ENCODE measurements around the gene EGR4.

DNA sequence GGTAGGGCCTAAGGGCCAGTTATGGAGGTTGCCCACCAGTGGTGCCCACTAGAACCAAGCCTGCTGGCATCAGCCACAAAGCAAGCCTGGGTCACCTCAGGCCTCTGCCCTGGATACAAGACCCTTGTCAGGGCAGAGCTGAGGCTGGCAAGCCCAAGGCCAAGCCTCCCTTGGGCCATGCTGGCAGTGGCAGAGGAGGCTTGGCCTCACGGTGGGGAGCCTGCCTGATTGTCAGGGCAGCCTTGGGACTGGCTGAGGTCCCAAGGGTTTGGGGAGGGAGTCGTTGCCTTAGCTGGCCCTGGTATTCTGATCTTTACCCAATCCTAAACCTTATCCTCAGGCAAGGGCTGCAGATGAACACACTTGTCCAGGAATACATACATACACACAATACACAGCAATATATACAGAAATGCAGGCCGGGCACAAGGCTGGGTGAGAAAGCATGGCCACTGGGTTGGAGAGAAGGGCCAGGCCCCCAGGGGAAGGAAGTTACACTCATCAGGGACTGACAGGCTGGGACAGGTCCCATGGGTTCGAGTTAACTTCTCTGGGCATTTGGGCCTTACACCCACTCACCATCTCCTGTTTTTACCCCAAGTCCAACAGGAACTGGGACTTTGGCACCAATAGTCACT lies 38.2 kb downstream of the EGR4 start:
- TF ChIP-seq EZH2 (IDR thresholded peaks at IDR 0.05; ENCODE audit: low read depth, unreplicated experiment) (no peak), POLR2AphosphoS5 (IDR thresholded peaks at IDR 0.05; ENCODE audit: low read depth) (no peak; the same call in 1 of the 2 replicates), ZNF331 (CRISPR knock-in tag; IDR thresholded peaks at IDR 0.05; ENCODE audit: low read depth) (no peak), JUNB (IDR thresholded peaks at IDR 0.05; ENCODE audit: unreplicated experiment) (no peak), CREB1 (CRISPR knock-in tag; IDR thresholded peaks at IDR 0.05; ENCODE audit: low read depth) (no peak), STAT1 (IDR thresholded peaks at IDR 0.05; ENCODE audit: unreplicated experiment) (no peak), NANOG (IDR thresholded peaks at IDR 0.05; ENCODE audit: borderline replicate concordance) (no peak)
- TF ChIP-seq, protein P1, sequence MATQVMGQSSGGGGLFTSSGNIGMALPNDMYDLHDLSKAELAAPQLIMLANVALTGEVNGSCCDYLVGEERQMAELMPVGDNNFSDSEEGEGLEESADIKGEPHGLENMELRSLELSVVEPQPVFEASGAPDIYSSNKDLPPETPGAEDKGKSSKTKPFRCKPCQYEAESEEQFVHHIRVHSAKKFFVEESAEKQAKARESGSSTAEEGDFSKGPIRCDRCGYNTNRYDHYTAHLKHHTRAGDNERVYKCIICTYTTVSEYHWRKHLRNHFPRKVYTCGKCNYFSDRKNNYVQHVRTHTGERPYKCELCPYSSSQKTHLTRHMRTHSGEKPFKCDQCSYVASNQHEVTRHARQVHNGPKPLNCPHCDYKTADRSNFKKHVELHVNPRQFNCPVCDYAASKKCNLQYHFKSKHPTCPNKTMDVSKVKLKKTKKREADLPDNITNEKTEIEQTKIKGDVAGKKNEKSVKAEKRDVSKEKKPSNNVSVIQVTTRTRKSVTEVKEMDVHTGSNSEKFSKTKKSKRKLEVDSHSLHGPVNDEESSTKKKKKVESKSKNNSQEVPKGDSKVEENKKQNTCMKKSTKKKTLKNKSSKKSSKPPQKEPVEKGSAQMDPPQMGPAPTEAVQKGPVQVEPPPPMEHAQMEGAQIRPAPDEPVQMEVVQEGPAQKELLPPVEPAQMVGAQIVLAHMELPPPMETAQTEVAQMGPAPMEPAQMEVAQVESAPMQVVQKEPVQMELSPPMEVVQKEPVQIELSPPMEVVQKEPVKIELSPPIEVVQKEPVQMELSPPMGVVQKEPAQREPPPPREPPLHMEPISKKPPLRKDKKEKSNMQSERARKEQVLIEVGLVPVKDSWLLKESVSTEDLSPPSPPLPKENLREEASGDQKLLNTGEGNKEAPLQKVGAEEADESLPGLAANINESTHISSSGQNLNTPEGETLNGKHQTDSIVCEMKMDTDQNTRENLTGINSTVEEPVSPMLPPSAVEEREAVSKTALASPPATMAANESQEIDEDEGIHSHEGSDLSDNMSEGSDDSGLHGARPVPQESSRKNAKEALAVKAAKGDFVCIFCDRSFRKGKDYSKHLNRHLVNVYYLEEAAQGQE (IDR thresholded peaks at IDR 0.05; ENCODE audit: unreplicated experiment) = no peak
- TF ChIP-seq, protein P2, sequence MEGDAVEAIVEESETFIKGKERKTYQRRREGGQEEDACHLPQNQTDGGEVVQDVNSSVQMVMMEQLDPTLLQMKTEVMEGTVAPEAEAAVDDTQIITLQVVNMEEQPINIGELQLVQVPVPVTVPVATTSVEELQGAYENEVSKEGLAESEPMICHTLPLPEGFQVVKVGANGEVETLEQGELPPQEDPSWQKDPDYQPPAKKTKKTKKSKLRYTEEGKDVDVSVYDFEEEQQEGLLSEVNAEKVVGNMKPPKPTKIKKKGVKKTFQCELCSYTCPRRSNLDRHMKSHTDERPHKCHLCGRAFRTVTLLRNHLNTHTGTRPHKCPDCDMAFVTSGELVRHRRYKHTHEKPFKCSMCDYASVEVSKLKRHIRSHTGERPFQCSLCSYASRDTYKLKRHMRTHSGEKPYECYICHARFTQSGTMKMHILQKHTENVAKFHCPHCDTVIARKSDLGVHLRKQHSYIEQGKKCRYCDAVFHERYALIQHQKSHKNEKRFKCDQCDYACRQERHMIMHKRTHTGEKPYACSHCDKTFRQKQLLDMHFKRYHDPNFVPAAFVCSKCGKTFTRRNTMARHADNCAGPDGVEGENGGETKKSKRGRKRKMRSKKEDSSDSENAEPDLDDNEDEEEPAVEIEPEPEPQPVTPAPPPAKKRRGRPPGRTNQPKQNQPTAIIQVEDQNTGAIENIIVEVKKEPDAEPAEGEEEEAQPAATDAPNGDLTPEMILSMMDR (conservative IDR thresholded peaks at IDR 0.05; ENCODE audit: low read depth in 2 of 2) = no peak

All from GM23338 (cell line).